GM18519 (cell line): ENCODE measurements around the gene FGD3.
"Not testable (repeated sequence)": the region's sequence is repeated elsewhere in the genome, so short reads cannot be mapped to it uniquely, and the experiment has no call there.

Experiments used
- ATAC-seq: cut with Tn5 transposase; IDR thresholded peaks from one replicate; pipeline ENCODE4 v1.9.1; 2021; ENCODE audit warnings: mild to moderate bottlenecking, moderate library complexity; ENCODE audit not compliant: unreplicated experiment, low FRiP score

FGD3 gene

DNA sequence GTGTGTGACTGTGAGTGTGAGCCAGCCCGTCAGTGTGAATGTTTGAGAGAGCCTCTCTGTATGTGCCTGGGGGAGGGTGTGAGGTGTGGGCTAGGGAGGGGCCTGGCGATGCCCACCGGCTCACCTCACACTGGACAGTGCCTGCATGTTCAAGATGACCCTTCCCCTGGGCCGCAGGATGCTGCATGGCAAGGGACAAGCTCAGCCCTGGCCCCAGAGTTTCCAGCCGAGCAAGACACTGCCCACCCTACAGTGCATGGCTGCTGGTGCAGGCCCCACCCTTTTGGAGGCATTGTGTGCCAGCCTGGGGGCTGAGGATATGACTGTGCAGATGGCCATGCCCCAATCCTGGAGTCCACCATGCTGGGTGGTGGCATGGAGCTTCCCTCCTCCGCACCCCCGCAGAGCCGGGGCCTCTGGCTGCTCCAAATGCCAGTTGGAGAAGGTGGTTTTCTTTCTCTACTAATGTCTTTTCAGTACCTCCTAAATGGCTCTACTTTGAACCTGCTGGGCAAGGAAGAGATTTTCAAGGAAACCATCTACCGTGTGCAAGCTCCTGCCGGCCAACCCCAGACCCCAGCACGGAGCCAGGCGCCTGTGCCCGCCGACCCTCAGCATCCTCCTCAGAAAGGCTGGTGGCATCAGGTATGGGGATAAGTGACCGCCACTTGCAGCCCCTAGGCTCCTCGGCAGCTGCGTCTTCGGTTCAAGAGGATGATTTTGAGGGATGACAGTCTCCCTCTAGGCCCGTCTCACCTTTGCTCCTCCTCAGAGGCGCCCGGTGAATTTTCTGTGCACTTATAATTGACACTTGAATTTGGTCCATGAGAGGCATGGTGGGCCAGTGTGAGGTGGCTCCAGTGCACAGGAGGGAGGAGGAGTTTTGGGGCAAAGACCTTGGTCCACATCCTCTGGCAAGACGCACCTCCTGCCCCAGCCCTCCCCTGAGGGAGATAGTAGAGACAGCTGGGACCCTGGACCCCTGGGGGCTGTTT is 27.7 kb downstream of the FGD3 start:
- no peak for ATAC-seq

DNA sequence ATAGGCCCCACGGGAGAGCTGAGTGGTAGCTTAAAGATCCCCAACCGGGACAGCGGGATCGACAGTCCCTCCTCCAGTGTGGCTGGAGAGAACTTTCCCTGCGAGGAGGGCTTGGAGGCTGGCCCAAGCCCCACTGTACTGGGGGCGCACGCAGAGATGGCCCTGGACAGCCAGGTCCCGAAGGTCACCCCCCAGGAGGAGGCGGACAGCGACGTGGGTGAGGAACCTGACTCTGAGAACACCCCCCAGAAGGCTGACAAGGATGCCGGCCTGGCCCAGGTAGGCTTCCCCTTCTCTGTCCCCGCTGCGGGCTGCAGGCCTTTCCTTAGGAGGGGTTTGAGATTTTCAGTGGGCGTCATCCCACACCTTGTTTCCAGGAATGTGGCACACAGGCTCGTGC is 29.1 kb downstream of the FGD3 start:
- no peak for ATAC-seq

DNA sequence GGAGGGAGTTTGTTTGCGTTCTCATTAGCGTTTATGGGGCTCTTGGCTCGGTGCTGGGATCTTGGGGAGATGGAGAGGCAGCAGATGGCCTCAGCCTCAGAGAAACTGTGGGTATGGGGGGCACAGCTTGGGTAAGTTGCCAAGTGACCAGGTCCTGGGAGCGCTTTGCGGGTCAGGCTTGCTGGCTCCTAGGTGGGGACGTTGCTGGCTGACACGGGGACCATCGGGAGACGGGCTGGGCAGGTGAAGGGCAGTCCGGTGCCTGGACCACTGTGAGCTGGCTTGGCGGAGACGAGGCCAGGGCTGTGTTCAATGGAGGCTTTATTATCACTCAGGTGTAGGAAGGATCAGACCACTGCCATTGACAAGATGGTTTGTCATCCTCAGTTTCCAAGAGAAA is 30.0 kb downstream of the FGD3 start:
- ATAC-seq: no peak

DNA sequence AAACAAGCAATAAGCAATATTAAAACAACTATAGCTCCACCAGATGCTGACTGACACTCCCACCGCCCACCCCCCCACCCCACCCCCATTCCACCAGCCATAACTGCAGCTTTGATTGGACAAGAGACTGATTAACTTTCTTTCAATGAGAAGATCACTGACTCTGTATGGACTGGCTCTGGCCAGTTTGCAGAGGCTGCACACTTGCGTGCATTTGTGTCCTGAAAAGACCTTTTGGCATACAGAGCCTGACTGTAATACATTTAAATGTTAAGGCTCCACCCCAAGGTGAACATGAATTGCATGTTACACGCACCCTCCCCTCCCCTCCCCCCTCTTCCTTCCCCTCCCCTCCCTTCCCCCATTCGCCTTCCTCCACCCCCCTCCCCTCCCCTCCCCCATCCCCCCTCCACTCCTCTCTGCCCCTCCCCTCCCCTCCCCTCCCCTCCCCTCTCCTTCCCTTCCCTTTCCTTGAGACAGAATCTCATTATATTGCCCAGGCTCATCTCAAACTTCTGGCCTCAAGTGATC is 31.1 kb downstream of the FGD3 start:
- no peak for ATAC-seq

- ATAC-seq: no peak
Observed at GRCh38 chr9:92979283-92980056, 32.1 kb downstream of the FGD3 start.

DNA sequence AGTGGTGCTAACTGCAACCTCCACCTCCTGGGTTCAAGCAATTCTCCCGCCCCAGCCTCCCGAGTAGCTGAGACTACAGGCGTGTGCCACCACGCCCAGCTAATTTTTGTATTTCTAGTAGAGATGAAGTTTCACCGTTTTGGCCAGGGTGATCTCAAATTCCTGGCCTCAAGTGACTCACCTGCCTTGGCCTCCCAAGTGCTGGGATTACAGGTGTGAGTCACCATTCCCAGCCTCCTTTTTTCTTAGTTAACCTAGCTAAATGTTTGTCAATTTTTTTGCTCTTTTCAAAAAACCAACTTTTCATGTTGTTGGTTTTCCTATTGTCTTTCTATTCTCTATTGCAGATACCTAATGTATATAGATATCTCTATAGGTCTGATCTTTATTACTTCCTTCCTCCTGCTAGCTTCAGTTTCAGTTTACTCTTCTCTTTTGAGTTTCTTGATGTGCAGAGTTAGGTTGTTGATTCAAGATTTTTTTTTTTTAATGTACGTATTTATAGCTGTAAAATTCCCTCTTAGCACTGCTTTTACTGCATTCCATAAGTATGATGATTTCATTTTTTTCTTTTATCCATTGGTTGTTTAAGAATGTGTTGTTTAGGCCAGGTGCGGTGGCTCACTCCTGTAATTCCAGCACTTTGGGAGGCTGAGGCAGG is 32.9 kb downstream of the FGD3 start:
- ATAC-seq: no peak

DNA sequence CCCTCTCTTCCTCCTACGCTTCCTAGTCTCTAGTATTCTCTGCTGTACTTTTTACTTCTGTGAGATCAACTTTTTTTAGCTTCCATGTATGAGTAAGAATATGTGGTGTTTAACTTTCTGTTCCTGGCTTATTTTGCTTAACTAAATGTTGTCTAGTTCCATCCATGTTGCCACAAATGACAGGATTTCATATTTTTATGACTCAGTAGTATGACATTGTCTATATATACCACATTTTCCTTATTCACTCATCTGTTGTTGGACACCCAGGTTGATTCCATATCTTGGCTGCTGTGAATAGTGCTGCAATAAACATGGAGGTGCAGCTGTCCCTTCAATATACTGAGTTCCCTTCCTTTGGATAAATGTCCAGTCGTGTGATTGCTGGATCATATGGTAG is 34.8 kb downstream of the FGD3 start:
- ATAC-seq: no peak

- no peak for ATAC-seq
Observed at GRCh38 chr9:92983984-92984589, 36.8 kb downstream of the FGD3 start.

DNA sequence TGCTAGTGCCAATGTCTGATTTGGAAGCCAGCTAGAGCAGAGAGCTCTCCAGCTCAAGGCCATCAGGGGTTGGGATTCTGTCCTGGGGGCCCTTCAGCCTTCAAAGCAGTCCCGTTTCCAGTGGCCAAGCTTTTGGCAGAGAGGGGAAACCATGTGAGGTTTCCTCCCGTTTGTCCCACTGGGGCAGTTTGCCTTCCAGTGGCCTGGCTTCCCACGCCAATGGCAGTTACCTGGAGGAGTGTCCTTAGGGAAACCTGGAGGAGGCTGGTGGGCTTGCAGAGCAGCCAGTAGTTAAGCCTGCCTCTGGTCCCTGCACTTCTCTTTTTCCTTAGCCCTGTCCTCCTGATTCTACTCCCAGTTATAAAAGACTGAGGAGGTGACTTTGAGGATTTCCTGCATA is 37.7 kb downstream of the FGD3 start:
- no peak for ATAC-seq

GRCh38 chr9:92986176-92987119 is 39.1 kb downstream of the FGD3 start:
- ATAC-seq: no peak

GRCh38 chr9:92988215-92988768 is 41.0 kb downstream of the FGD3 start:
- no peak for ATAC-seq

DNA sequence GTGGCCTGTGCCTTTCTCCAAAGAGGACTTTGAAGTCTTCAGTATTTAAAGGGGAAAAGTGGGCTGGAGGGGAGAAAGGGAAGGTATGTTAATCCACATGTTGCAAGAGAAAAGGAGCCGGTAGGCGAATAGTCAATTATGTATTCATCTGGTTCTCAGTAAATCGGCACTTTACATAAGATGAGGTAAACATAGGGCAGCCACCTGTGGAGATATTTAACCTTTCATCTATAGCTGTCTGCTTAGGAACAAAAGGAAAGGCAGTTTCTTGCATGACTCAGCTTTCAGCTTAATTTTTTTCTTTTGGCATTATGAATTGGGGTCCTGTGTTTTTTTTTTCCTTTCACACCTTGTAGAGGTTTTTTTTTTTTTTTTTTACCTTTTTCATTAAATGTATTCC is 42.2 kb downstream of the FGD3 start:
- ATAC-seq: no peak

DNA sequence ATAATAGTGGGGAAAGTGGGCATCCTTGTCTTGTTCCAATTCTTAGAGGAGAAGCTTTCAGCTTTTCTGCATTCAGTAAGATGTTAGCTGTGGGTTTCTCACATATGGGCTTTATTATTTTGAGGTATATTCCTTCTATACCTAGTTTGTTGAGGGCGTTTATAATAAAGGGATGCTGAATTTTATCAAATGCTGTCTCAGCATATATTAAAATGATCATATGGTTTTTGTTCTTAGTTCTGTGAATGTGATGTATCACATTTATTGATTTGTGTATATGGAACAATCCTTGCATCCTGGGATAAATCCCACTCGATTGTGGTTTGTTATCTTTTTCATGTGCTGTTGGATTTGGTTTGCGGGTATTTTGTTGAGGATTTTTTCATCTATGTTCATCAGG is 43.1 kb downstream of the FGD3 start:
- no peak for ATAC-seq

- ATAC-seq: no peak
Observed at GRCh38 chr9:92992549-92992948, 45.2 kb downstream of the FGD3 start.

GRCh38 chr9:92998871-92999270 is 51.5 kb downstream of the FGD3 start:
- ATAC-seq: not testable (repeated sequence)

DNA sequence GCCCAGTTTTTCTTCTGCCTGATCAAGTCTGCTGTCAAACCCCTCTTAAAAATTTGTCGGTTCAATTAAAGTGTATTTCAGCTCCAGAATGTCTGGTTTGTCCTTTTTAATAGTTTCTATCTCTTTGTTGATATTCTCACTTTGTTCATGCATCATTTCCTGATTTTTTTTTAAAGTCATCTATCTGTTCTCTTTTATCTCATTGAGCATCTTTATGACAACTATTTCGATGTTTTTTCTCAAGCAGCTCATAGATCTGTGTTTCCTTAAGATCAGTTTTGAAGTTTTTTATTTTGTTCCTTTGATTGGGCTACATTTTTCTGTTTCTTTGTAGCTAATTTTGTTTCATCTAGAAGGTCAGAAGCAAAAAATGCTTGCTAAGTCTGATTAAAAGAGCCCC is 53.7 kb downstream of the FGD3 start:
- ATAC-seq: no peak

GRCh38 chr9:93002700-93003099 is 55.4 kb downstream of the FGD3 start:
- no peak for ATAC-seq

DNA sequence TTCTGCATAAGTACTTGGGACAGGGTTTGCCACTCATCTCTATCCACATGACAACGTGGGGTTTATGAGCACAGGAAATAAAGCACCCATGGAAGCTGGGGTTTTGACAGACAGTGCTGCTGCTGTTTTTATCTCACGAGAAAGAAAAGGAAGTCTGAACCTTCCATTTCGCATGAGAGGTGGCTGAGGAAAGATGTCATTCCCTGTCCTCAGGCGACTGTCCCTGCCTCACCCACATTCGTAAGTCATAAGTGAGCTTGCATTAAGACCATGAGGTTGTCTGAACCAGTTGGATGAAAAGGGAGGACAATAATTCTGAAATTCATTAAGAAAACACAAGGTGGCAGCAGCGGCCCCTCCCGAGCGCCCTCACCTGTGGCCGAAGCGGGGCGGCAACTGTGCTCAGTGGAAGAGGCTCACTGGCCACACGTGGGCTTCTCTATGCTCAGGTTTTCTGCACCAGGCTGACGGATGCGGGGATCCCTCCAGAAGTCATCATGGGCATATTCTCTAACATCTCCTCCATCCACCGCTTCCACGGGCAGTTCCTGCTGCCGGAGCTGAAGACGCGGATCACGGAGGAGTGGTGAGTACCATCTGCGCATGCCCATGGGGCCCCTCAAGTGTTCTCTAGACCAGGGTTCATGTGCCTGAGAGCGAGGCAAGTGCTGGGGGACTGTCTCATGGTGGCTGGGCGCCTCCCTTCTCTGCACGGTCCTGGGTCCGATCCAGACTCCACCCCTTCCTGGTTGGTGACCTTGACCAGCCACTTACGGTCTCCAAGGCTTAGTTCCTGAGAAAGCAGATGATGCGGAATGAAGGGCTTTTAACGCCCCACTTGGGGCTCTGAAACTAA is 56.5 kb downstream of the FGD3 start:
- ATAC-seq: no peak
